Sigmoid colon (tissue), 4 donors: ENCODE results near the gene ZPBP2.

ENCODE experiments used
- EP300 ChIP-seq, 4 donors: sonication (generic); formaldehyde crosslinking; IDR thresholded peaks; one replicate each; pipeline ENCODE4 v1.6.1; 2017; ENCODE audit warnings: antibody characterized with exemption in 4 of 4
- POLR2AphosphoS5 ChIP-seq, 4 donors: sonication (generic); formaldehyde crosslinking; IDR thresholded peaks; one replicate each; pipeline ENCODE4 v1.6.1; 2017; ENCODE audit warnings: antibody characterized with exemption in 4 of 4
- TF ChIP-seq, protein P1 (sequence below), 4 experiments: fragments of 450-650 bp in 3 of 4; fragments of 200-600 bp in 1 of 4; IDR thresholded peaks; one replicate each; pipeline ENCODE4 v1.5.1; 2016 to 2019; ENCODE audit warnings: antibody characterized with exemption in 4 of 4, mild to moderate bottlenecking in 3 of 4, moderate library complexity in 2 of 4

DNA sequence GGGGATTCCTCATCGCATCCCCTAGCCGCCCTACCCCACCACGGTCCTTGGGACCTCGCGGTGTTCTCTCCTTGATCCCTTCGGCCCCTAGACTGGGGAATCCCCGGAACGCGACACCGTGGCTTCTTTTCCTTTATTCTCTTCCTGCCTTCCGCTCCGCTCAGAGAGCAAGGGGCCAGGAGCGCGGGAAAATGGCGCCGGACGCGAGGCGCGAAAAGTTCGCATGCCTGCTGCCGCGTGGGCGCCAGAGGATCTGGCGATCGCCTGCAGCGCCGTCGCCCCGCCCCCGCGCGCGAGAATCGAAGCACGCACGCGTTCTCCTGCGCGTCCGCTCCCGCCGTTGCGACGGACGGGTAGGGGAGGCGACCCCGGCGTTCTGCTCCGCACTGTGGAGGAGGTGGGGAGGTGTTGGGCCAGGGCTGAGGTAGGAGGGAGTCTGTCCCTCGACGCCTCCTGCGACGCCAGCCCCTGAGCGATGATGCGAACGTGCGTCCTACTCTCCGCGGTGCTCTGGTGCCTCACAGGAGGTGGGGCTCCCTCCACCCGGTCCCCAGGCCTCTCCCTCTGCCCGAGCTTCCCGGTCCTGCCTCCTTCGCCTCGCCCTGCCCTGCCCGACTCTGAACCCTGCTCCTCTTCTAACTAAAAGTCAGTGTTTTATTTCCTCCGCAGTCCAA, at the start of gene ZPBP2:
- TF ChIP-seq, protein P1, sequence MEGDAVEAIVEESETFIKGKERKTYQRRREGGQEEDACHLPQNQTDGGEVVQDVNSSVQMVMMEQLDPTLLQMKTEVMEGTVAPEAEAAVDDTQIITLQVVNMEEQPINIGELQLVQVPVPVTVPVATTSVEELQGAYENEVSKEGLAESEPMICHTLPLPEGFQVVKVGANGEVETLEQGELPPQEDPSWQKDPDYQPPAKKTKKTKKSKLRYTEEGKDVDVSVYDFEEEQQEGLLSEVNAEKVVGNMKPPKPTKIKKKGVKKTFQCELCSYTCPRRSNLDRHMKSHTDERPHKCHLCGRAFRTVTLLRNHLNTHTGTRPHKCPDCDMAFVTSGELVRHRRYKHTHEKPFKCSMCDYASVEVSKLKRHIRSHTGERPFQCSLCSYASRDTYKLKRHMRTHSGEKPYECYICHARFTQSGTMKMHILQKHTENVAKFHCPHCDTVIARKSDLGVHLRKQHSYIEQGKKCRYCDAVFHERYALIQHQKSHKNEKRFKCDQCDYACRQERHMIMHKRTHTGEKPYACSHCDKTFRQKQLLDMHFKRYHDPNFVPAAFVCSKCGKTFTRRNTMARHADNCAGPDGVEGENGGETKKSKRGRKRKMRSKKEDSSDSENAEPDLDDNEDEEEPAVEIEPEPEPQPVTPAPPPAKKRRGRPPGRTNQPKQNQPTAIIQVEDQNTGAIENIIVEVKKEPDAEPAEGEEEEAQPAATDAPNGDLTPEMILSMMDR (IDR thresholded peaks at IDR 0.05), result no peak
- no peak for TF ChIP-seq EP300 (IDR thresholded peaks at IDR 0.05)
- TF ChIP-seq POLR2AphosphoS5 (IDR thresholded peaks at IDR 0.05), result no peak
